ENCODE data around the gene CATSPERB. TPM values are rescaled to one million over a fixed set of nuclear protein-coding genes. Genes with fewer than 3 reads are reported as not detected.

Gene CATSPERB
- total and polyA plus RNA-seq, 2 donors (not counting 3 experiments of a cell fraction or from before 2014, with no cell fraction given): not detected

DNA sequence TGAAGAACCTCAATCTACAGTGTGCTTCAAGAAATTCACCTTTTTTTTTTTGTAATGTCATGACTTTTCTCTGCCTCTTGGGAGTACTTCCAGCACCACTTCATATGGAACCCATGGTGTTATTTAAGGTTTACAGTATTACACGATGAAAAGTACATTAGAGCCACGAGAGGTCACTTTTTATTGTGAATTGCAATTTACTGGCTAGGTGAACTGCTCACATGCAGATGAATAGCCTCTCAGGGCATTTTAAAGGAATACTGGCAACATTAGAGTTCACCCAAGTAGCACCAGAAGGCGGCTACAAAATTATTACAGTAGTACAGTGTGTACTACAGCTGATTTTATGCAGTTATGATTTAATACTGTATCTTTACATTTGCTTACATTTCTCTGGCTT lies 122.7 kb downstream of the CATSPERB start:
- CTCF ChIA-PET: no interaction called here
- no peak for TF ChIP-seq MYC (IDR thresholded peaks at IDR 0.05; ENCODE audit: low read depth, low read length)
- TF ChIP-seq GATA2 (IDR thresholded peaks at IDR 0.05; ENCODE audit: insufficient read depth, insufficient read length, low read depth, low read length): no peak
- no peak for TF ChIP-seq CTCF (IDR thresholded peaks at IDR 0.05; ENCODE audit: extremely low read depth in 1 of 2, insufficient read depth in 1 of 2, low read depth in 1 of 2, low read length in 2 of 2)
- TF ChIP-seq POLR2A (IDR thresholded peaks at IDR 0.05; ENCODE audit: low read depth, low read length): no peak
- TF ChIP-seq POLR2AphosphoS5 (IDR thresholded peaks at IDR 0.05; ENCODE audit: insufficient read depth, low read depth, low read length): no peak
- TF ChIP-seq JUN (IDR thresholded peaks at IDR 0.05; ENCODE audit: borderline replicate concordance, insufficient read depth, insufficient read length, low read depth): no peak
- TF ChIP-seq EZH2 (IDR thresholded peaks at IDR 0.05; ENCODE audit: borderline replicate concordance, low read depth, low read length, severe bottlenecking): no peak
- TF ChIP-seq, protein P1, sequence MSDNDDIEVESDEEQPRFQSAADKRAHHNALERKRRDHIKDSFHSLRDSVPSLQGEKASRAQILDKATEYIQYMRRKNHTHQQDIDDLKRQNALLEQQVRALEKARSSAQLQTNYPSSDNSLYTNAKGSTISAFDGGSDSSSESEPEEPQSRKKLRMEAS (IDR thresholded peaks at IDR 0.05; ENCODE audit: insufficient read depth, insufficient read length): no peak
- no peak for TF ChIP-seq FOS (IDR thresholded peaks at IDR 0.05; ENCODE audit: borderline replicate concordance, insufficient read depth, low read length)
- intact Hi-C loops (cut with micrococcal nuclease): no loop called here
- H3K9me3 ChIP-seq (replicated peaks; ENCODE audit: control insufficient read depth, insufficient read depth, low read length): no peaks in the 10 kb centered on the region
- H3K9ac ChIP-seq (replicated peaks; ENCODE audit: extremely low read depth, insufficient read depth, low read length): no peak overlapping the region
- no peak overlapping the region for H3K4me2 ChIP-seq (ENCODE audit: insufficient read depth, low read length)
- no peak overlapping the region for H2AFZ ChIP-seq (ENCODE audit: low read depth, low read length)
- no peaks in the 10 kb centered on the region for H3K27me3 ChIP-seq (ENCODE audit: control insufficient read depth in 2 of 2, insufficient read depth in 2 of 2, low read length in 2 of 2)
- dilution Hi-C loops (cut with MboI; ENCODE audit: extremely low pct_ligation_motif_present, low sequenced_read_pairs): no loop called here
- H3K4me3 ChIP-seq (replicated peaks in 1 of 3; ENCODE audit: insufficient read depth in 1 of 3, low read depth in 1 of 3, low read length in 3 of 3): no peak overlapping the region
- POLR2A ChIA-PET: no interaction called here
- FAIRE-seq: no peak
- no peaks in the 10 kb centered on the region for H3K9me1 ChIP-seq (replicated peaks; ENCODE audit: control insufficient read depth, extremely low read depth, insufficient read depth, low read length)
- no TSS peak for BruUV-seq (replicated peaks)
- no peaks in the 10 kb centered on the region for H3K36me3 ChIP-seq (ENCODE audit: control insufficient read depth in 2 of 2, extremely low read depth in 1 of 2, insufficient read depth in 2 of 2, low read length in 2 of 2)
- no peak for DNase-seq (ENCODE audit: low read depth, low spot score)
- no peaks in the 10 kb centered on the region for H4K20me1 ChIP-seq (replicated peaks; ENCODE audit: control insufficient read depth, extremely low read depth, insufficient read depth, low read length)
- no peaks in the 10 kb centered on the region for H3K79me2 ChIP-seq (ENCODE audit: control insufficient read depth, insufficient read depth, low read length)
- no peak overlapping the region for H3K27ac ChIP-seq (ENCODE audit: insufficient read depth, low read depth, low read length)
- H3K4me1 ChIP-seq (ENCODE audit: control insufficient read depth, extremely low read depth, insufficient read depth, low read length): no peaks in the 10 kb centered on the region

Data from endothelial cell of umbilical vein (primary cell).